Neural progenitor cell (in vitro differentiated cells): ENCODE results near the gene C2CD4C.

Experiments used
- CTCF ChIP-seq: fragments of 200-600 bp; sonication (generic); IDR thresholded peaks from 2 replicates; pipeline ENCODE4 v1.5.1; 2017; ENCODE audit warnings: antibody characterized with exemption, mild to moderate bottlenecking
- EZH2phosphoT487 ChIP-seq: fragments of 200-600 bp; sonication (generic); IDR thresholded peaks from 2 replicates; pipeline ENCODE4 v1.6.1; 2017; ENCODE audit warnings: antibody characterized with exemption

DNA sequence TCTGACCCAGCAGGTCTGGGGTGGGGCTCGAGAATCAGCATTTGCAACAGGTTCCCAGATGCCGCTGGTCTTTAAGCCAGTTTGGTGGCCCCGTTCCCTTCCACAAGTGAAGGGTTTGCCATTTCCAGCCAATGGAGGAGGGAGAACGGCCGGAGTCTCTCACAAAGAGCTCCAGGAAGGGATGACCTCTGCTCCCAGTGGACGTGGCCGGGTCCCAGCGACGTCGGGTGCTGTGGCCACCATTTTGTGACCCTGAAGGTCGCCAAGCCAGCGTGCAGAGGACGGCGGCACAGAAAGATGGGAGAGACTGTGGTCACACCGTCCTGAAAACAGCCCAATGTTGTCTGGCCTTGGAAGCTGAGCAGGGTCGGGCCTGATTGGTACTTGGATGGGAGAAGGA lies 43.9 kb upstream of the C2CD4C start:
- TF ChIP-seq CTCF (no peak), EZH2phosphoT487 (no peak)
